ENCODE results near the gene KATNIP.
"Not testable (repeated sequence)": the region's sequence is repeated elsewhere in the genome, so short reads cannot be mapped to it uniquely, and the experiment has no call there.

KATNIP gene

GRCh38 chr16:27568077-27568476, 18.1 kb downstream of the KATNIP start:
- CTCF ChIA-PET, result no interaction called here
- H3K27ac ChIP-seq (ENCODE audit: extremely low read depth, low read depth, low read length), result no peak overlapping the region
- H3K36me3 ChIP-seq (ENCODE audit: control insufficient read depth in 2 of 2, insufficient read depth in 1 of 2, low read length in 2 of 2), result no peaks in the 10 kb centered on the region
- TF ChIP-seq ZNF394 (tag by site-specific recombination; IDR thresholded peaks at IDR 0.05; ENCODE audit: borderline replicate concordance), result no peak
- TF ChIP-seq FEZF1 (tag by site-specific recombination; IDR thresholded peaks at IDR 0.05), result no peak
- no peak for TF ChIP-seq ZNF404 (tag by site-specific recombination; IDR thresholded peaks at IDR 0.05)
- no peak for TF ChIP-seq ZNF843 (tag by site-specific recombination; IDR thresholded peaks at IDR 0.05)
- TF ChIP-seq ZNF426 (tag by site-specific recombination; IDR thresholded peaks at IDR 0.05), result no peak
- no peak for TF ChIP-seq ZNF155 (tag by site-specific recombination; IDR thresholded peaks at IDR 0.05)
- no peak for TF ChIP-seq ZNF561 (tag by site-specific recombination; IDR thresholded peaks at IDR 0.05; ENCODE audit: borderline replicate concordance)
- no peak for TF ChIP-seq BCL11A (tag by site-specific recombination; IDR thresholded peaks at IDR 0.05; ENCODE audit: low read depth)
- TF ChIP-seq ZNF311 (tag by site-specific recombination; IDR thresholded peaks at IDR 0.05; ENCODE audit: borderline replicate concordance), result no peak
- no peak for TF ChIP-seq ZNF624 (tag by site-specific recombination; IDR thresholded peaks at IDR 0.05)
- no peak for TF ChIP-seq ZNF768 (tag by site-specific recombination; IDR thresholded peaks at IDR 0.05)
- no peak for TF ChIP-seq ZBTB48 (tag by site-specific recombination; IDR thresholded peaks at IDR 0.05)
- no peak for TF ChIP-seq YY1 (tag by site-specific recombination; IDR thresholded peaks at IDR 0.05)
- TF ChIP-seq ZSCAN16 (tag by site-specific recombination; IDR thresholded peaks at IDR 0.05), result no peak
- H3K4me3 ChIP-seq (ENCODE audit: low read depth, low read length), result no peak overlapping the region
- no peaks in the 10 kb centered on the region for H3K9me3 ChIP-seq (ENCODE audit: control insufficient read depth, insufficient read depth, low read depth, low read length)
- POLR2A ChIA-PET, result interaction anchor here (1.5 kb wide), 1 partner anchor 18 kb away, joined by 5 read pairs; the partner anchor contains the start of genes GTF3C1 and KATNIP
- H3K4me1 ChIP-seq (ENCODE audit: control insufficient read depth, insufficient read depth, low read length), result no peaks in the 10 kb centered on the region

DNA sequence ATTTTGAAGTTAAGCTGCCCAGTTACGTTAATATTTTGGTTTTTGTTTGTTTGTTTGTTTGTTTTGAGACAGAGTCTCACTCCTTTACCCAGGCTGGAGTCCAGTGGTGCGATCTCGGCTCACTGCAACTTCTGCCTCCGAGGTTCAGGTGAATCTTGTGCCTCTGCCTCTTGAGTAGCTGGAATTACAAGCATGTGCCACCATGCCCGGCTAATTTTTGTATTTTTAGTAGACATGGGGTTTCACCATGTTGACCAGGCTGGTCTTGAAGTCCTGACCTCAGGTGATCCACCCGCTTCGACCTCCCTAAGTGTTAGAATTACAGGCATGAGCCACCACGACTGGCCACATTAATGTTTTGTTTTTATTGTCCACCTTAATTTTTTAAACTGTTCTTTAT, 21.0 kb downstream of the KATNIP start:
- H3K9me3 ChIP-seq (ENCODE audit: control insufficient read depth, insufficient read depth, low read depth, low read length); H3K36me3 ChIP-seq (ENCODE audit: control insufficient read depth in 2 of 2, insufficient read depth in 1 of 2, low read length in 2 of 2); H3K4me1 ChIP-seq (ENCODE audit: control insufficient read depth, insufficient read depth, low read length); H3K4me3 ChIP-seq (ENCODE audit: low read depth, low read length); H3K27ac ChIP-seq (ENCODE audit: extremely low read depth, low read depth, low read length): not testable (repeated sequence)
- CTCF ChIA-PET, result interaction anchor here (0.7 kb wide), 1 partner anchor 8 kb away, joined by 3 read pairs; no protein-coding TSS in a partner anchor
- POLR2A ChIA-PET, result interaction anchor here (1.4 kb wide), 1 partner anchor 21 kb away, joined by 6 read pairs; the partner anchor contains the start of genes GTF3C1 and KATNIP

DNA sequence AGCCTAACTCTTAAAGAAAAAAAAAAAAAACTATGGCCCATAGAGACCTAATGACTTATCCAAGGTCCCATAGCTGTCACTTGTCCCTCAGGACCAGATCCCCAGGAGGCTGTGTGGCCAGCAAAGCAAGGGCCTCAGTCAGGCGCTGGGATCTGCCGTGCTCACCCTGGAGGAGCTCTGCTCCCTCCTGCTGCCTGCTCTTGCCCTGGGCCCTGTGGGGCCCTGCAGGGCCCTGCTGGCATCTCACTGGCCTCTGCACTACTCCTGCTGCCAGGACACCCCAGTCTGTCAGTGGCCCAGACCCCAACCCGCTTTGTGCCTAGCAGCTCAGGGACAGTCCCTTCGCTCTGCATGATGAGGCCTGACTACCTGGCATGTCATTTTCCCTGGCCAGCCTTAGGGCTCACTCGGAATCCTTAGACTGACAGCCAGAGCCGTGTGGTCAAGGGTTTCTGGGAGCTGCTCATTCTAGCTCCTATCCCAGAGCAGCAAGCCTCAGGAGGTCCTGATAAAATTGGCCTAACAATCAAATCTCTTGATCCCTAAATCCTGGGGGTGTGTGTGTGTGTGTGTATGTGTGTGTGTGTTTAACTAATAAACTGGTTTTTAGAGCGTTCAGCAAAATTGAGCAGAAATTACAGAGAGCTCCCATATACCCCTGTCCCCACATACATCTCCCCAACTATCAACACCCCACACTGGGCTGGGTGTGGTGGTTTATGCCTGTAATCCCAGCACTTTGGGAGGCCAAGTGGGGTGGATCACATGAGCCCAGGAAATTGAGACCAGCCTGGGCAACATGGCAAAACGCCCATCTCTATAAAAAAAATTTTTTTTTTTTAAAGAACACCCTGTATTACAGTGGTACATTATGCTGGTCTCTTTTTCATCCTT, 21.7 kb downstream of the KATNIP start:
- H3K4me3 ChIP-seq (ENCODE audit: low read depth, low read length), result no peak overlapping the region
- H3K27ac ChIP-seq (ENCODE audit: extremely low read depth, low read depth, low read length), result no peak overlapping the region
- peak; percentile 78 for TF ChIP-seq ZIC2 (tag by site-specific recombination; IDR thresholded peaks at IDR 0.05)
- TF ChIP-seq GLIS1 (tag by site-specific recombination; IDR thresholded peaks at IDR 0.05), result peak; percentile 84
- no peak for TF ChIP-seq BCL11A (tag by site-specific recombination; IDR thresholded peaks at IDR 0.05; ENCODE audit: low read depth)
- TF ChIP-seq KLF1 (tag by site-specific recombination; IDR thresholded peaks at IDR 0.05), result peak; percentile 52; the same call in 1 of the 2 replicates
- 0 out of 2 replicates have a peak, but pooled peaks have one; percentile 9 for TF ChIP-seq ZBTB17 (tag by site-specific recombination; IDR thresholded peaks at IDR 0.05)
- TF ChIP-seq ZNF610 (tag by site-specific recombination; IDR thresholded peaks at IDR 0.05; ENCODE audit: borderline replicate concordance), result no peak
- TF ChIP-seq ZNF221 (tag by site-specific recombination; IDR thresholded peaks at IDR 0.05; ENCODE audit: borderline replicate concordance), result no peak
- peak; percentile 4; the same call in 1 of the 2 replicates for TF ChIP-seq ZNF335 (tag by site-specific recombination; conservative IDR thresholded peaks at IDR 0.05)
- ChIA-PET CTCF (interaction anchor here (0.7 to 1.2 kb wide), 3 partner anchors 9 to 68 kb away, joined by 3 read pairs; no protein-coding TSS in a partner anchor), POLR2A (interaction anchor here (1.4 kb wide), 1 partner anchor 22 kb away, joined by 6 read pairs; the partner anchor contains the start of genes GTF3C1 and KATNIP)
- no peaks in the 10 kb centered on the region for H3K4me1 ChIP-seq (ENCODE audit: control insufficient read depth, insufficient read depth, low read length)
- H3K9me3 ChIP-seq (ENCODE audit: control insufficient read depth, insufficient read depth, low read depth, low read length), result no peaks in the 10 kb centered on the region
- no peaks in the 10 kb centered on the region for H3K36me3 ChIP-seq (ENCODE audit: control insufficient read depth in 2 of 2, insufficient read depth in 1 of 2, low read length in 2 of 2)

Data from HEK293 (cell line).